ENCODE results near the gene TXNL4B. TPM values are rescaled to one million over a fixed set of nuclear protein-coding genes. Genes with fewer than 3 reads are reported as not detected.

The TXNL4B gene
- total RNA-seq, 2 experiments from 2014 or later = 20.6 to 21.7 TPM

GRCh38 chr16:72137380-72138063 is 44.1 kb upstream of the TXNL4B start:
- TF ChIP-seq CTCF (IDR thresholded peaks at IDR 0.05) = no peak
- intact Hi-C loops (cut with micrococcal nuclease) = no loop called here
- CTCF ChIA-PET = interaction anchor here (0.8 kb wide), 1 partner anchor 13 kb away, joined by 6 read pairs; no protein-coding TSS in a partner anchor
- H3K27me3 Mint-ChIP-seq = no peaks in the 10 kb centered on the region
- ATAC-seq (no peak), DNase-seq (no peak)
- no peaks in the 10 kb centered on the region for H3K9me3 Mint-ChIP-seq
- no peaks in the 10 kb centered on the region for H3K4me1 Mint-ChIP-seq (ENCODE audit: low read depth)
- H3K36me3 Mint-ChIP-seq (ENCODE audit: low read depth) = no peaks in the 10 kb centered on the region
- POLR2A ChIA-PET = no interaction called here
- H3K27ac Mint-ChIP-seq = no peak overlapping the region
- no peak overlapping the region for H3K4me3 Mint-ChIP-seq

GRCh38 chr16:72134507-72134906 is 41.1 kb upstream of the TXNL4B start:
- intact Hi-C loops (cut with micrococcal nuclease) = no loop called here
- H3K27ac Mint-ChIP-seq = no peak overlapping the region
- no peaks in the 10 kb centered on the region for H3K9me3 Mint-ChIP-seq
- POLR2A ChIA-PET = no interaction called here
- no peaks in the 10 kb centered on the region for H3K27me3 Mint-ChIP-seq
- no peak for TF ChIP-seq CTCF (IDR thresholded peaks at IDR 0.05)
- CTCF ChIA-PET = interaction anchor here (2.2 kb wide), 1 partner anchor 9 kb away, joined by 12 read pairs; no protein-coding TSS in a partner anchor
- no peaks in the 10 kb centered on the region for H3K4me1 Mint-ChIP-seq (ENCODE audit: low read depth)
- no peak overlapping the region for H3K4me3 Mint-ChIP-seq
- no peak for DNase-seq
- H3K36me3 Mint-ChIP-seq (ENCODE audit: low read depth) = no peaks in the 10 kb centered on the region
- ATAC-seq = no peak

GRCh38 chr16:72132726-72133125 is 39.3 kb upstream of the TXNL4B start:
- no peak for TF ChIP-seq CTCF (IDR thresholded peaks at IDR 0.05)
- Mint-ChIP-seq H3K36me3 (ENCODE audit: low read depth) (no peaks in the 10 kb centered on the region), H3K4me1 (ENCODE audit: low read depth) (no peaks in the 10 kb centered on the region), H3K27ac (no peak overlapping the region), H3K4me3 (no peak overlapping the region), H3K9me3 (no peaks in the 10 kb centered on the region), H3K27me3 (no peaks in the 10 kb centered on the region)
- POLR2A ChIA-PET = interaction anchor here (0.6 kb wide), 1 partner anchor 113 kb away, joined by 3 read pairs; no protein-coding TSS in a partner anchor
- no peak for DNase-seq
- CTCF ChIA-PET = no interaction called here
- no peak for ATAC-seq
- intact Hi-C loops (cut with micrococcal nuclease) = no loop called here

GRCh38 chr16:72131036-72131435 is 37.6 kb upstream of the TXNL4B start:
- intact Hi-C loops (cut with micrococcal nuclease) = no loop called here
- POLR2A ChIA-PET = no interaction called here
- no peak overlapping the region for H3K27ac Mint-ChIP-seq
- H3K36me3 Mint-ChIP-seq (ENCODE audit: low read depth) = no peaks in the 10 kb centered on the region
- no peak overlapping the region for H3K4me3 Mint-ChIP-seq
- no peaks in the 10 kb centered on the region for H3K9me3 Mint-ChIP-seq
- TF ChIP-seq CTCF (IDR thresholded peaks at IDR 0.05) = no peak
- DNase-seq (no peak), ATAC-seq (no peak)
- H3K4me1 Mint-ChIP-seq (ENCODE audit: low read depth) = no peaks in the 10 kb centered on the region
- H3K27me3 Mint-ChIP-seq = no peaks in the 10 kb centered on the region
- CTCF ChIA-PET = no interaction called here

GRCh38 chr16:72129976-72130656 is 36.7 kb upstream of the TXNL4B start:
- Mint-ChIP-seq H3K36me3 (ENCODE audit: low read depth) (no peaks in the 10 kb centered on the region), H3K27me3 (no peaks in the 10 kb centered on the region), H3K4me3 (no peak overlapping the region), H3K27ac (no peak overlapping the region), H3K4me1 (ENCODE audit: low read depth) (no peaks in the 10 kb centered on the region), H3K9me3 (no peaks in the 10 kb centered on the region)
- POLR2A ChIA-PET = no interaction called here
- DNase-seq = no peak
- intact Hi-C loops (cut with micrococcal nuclease) = loop anchor here (10.0 kb wide), 1 partner anchor 335 kb away; no protein-coding TSS in a partner anchor
- no peak for TF ChIP-seq CTCF (IDR thresholded peaks at IDR 0.05)
- CTCF ChIA-PET = interaction anchor here (1.4 kb wide), 1 partner anchor 35 kb away, joined by 3 read pairs; no protein-coding TSS in a partner anchor
- ATAC-seq = no peak

Measured in activated CD8-positive, alpha-beta T cell treated with anti-CD3 and anti-CD28 coated beads for 36 hours (primary cell).